B cell (primary cell): ENCODE measurements around the gene ZSWIM2. TPM values are rescaled to one million over a fixed set of nuclear protein-coding genes. Genes with fewer than 3 reads are reported as not detected.

ENCODE experiments used
- ATAC-seq: fragments of 200-7000 bp; cut with Tn5 transposase; one replicate; pipeline ENCODE4 v1.10.0; 2021; ENCODE audit warnings: low read depth, mild to moderate bottlenecking, moderate number of reproducible peaks, moderate library complexity
- CTCF ChIA-PET: fragments of 350-600 bp; sonication (Branson Sonifier 250); formaldehyde crosslinking; loops from one replicate; lab custom pipeline; 2021; ENCODE audit warnings: antibody characterized with exemption, inconsistent platforms; lab: Charles Lee
- POLR2A ChIA-PET: fragments of 350-600 bp; sonication (Branson Sonifier 250); formaldehyde crosslinking; loops from one replicate; lab custom pipeline; 2021; ENCODE audit warnings: antibody characterized with exemption; lab: Charles Lee
- DNase-seq: peaks from one replicate; pipeline ENCODE4 v3.0.0; 2013
- H2AFZ ChIP-seq: 2 replicates; pipeline ENCODE4 v1.6.1; 2012; ENCODE audit warnings: mild to moderate bottlenecking, low read depth, low read length; ENCODE audit not compliant: insufficient read depth, poor library complexity, severe bottlenecking
- H3K27ac ChIP-seq, 2 donors: 1 replicate in 1 of 2; 2 replicates in 1 of 2; pipeline ENCODE4 v1.5.1; 2012 to 2013; ENCODE audit warnings: low read length in 2 of 2, mild to moderate bottlenecking in 2 of 2, moderate library complexity in 1 of 2
- H3K27me3 ChIP-seq, 4 experiments: fragments of 200-600 bp in 1 of 4; sonication (generic) in 1 of 4; replicated peaks in 1 of 4; 1 replicate in 2 of 4; 2 replicates in 2 of 4; pipeline versions ENCODE4 v1.6.1 to v1.7.0; 2013 to 2016; ENCODE audit warnings: low read length in 3 of 4, mild to moderate bottlenecking in 2 of 4, mixed read lengths in 1 of 4, moderate library complexity in 1 of 4; ENCODE audit not compliant: insufficient read depth in 4 of 4, control insufficient read depth in 3 of 4; ENCODE audit errors: control extremely low read depth in 1 of 4
- H3K36me3 ChIP-seq, 2 experiments: replicated peaks in 1 of 2; 1 replicate in 1 of 2; 2 replicates in 1 of 2; pipeline versions ENCODE4 v1.6.1 to v1.7.1; 2013; ENCODE audit warnings: low read length in 1 of 2; ENCODE audit not compliant: insufficient read depth in 2 of 2, control insufficient read depth in 1 of 2; ENCODE audit errors: control extremely low read depth in 1 of 2, extremely low read depth in 1 of 2
- H3K4me1 ChIP-seq, 2 donors: fragments of 200-600 bp in 1 of 2; sonication (generic) in 1 of 2; 1 replicate in 1 of 2; 2 replicates in 1 of 2; pipeline versions ENCODE4 v1.5.1 to v1.6.1; 2013 to 2017; ENCODE audit warnings: low read length in 2 of 2; ENCODE audit not compliant: control insufficient read depth in 2 of 2, insufficient read depth in 2 of 2
- H3K4me2 ChIP-seq: replicated peaks from 2 replicates; pipeline ENCODE3; 2012; ENCODE audit warnings: mild to moderate bottlenecking, low read depth, low read length; ENCODE audit not compliant: poor library complexity, severe bottlenecking
- H3K4me3 ChIP-seq, 5 experiments: fragments of 200-600 bp in 1 of 5; sonication (generic) in 1 of 5; 1 replicate in 3 of 5; 2 replicates in 2 of 5; pipeline versions ENCODE4 v1.5.1 to v1.7.0; 2011 to 2016; ENCODE audit warnings: low read length in 4 of 5, mild to moderate bottlenecking in 4 of 5, low read depth in 2 of 5, control low read depth in 1 of 5, moderate library complexity in 1 of 5; ENCODE audit not compliant: insufficient read depth in 1 of 5; ENCODE audit errors: control extremely low read depth in 1 of 5, extremely low read depth in 1 of 5
- H3K79me2 ChIP-seq: fragments of 200-600 bp; sonication (generic); one replicate; pipeline ENCODE4 v1.6.0; 2016; ENCODE audit warnings: low read length; ENCODE audit not compliant: control insufficient read depth, insufficient read depth
- H3K9ac ChIP-seq: fragments of 200-600 bp; sonication (generic); 2 replicates; pipeline ENCODE4 v1.6.1; 2017; ENCODE audit warnings: mild to moderate bottlenecking, low read length, moderate library complexity
- H3K9me3 ChIP-seq, 3 donors: one replicate each; pipeline versions ENCODE4 v1.6.1 to v1.7.1; 2013; ENCODE audit warnings: low read length in 2 of 3; ENCODE audit not compliant: control insufficient read depth in 2 of 3, insufficient read depth in 1 of 3; ENCODE audit errors: control extremely low read depth in 1 of 3
- H4K20me1 ChIP-seq: 2 replicates; pipeline ENCODE4 v1.6.0; 2012; ENCODE audit warnings: mild to moderate bottlenecking, low read length; ENCODE audit not compliant: insufficient read depth, control insufficient read depth, poor library complexity, severe bottlenecking
- H3K27ac Mint-ChIP-seq: one replicate; pipeline ENCODE4 v1.8.0; 2021; ENCODE audit warnings: mixed read lengths
- H3K27me3 Mint-ChIP-seq: one replicate; pipeline ENCODE4 v1.8.0; 2021; ENCODE audit warnings: mixed read lengths
- H3K4me1 Mint-ChIP-seq: one replicate; pipeline ENCODE4 v1.8.0; 2021; ENCODE audit warnings: mixed read lengths
- H3K4me3 Mint-ChIP-seq: one replicate; pipeline ENCODE4 v1.8.0; 2021; ENCODE audit warnings: mixed read lengths
- H3K9me3 Mint-ChIP-seq: one replicate; pipeline ENCODE4 v1.8.0; 2022; ENCODE audit warnings: mixed read lengths; ENCODE audit not compliant: insufficient read depth
- EZH2 ChIP-seq: IDR thresholded peaks from 2 replicates; pipeline ENCODE4 v1.6.1; 2012; ENCODE audit warnings: borderline replicate concordance, low read depth, mild to moderate bottlenecking, moderate library complexity, low read length; ENCODE audit not compliant: insufficient read depth, poor library complexity, severe bottlenecking
- WGBS: methylation state at CpG from one replicate; pipeline ENCODE4 v1.1.5; 2013; ENCODE audit warnings: missing lambda C conversion rate; ENCODE audit not compliant: insufficient coverage; 5-methylcytosine and 5-hydroxymethylcytosine counted together
- intact Hi-C: fragments of 100-400 bp; cut with micrococcal nuclease; formaldehyde crosslinking; loops from one replicate; pipeline ENCODE4 v1.10.0; 2022
- polyA plus RNA-seq: library from polyadenylated mRNA; depleted of rRNA; stranded (reverse); fragments of >200 nt; gene quantifications from 2 replicates; pipeline ENCODE4 v1.2.3, GENCODE V29; 2012
- total RNA-seq, 2 donors: library from RNA; stranded (reverse); fragments of 120-200 nt in 1 of 2; gene quantifications; 1 replicate in 1 of 2; 2 replicates in 1 of 2; pipeline versions ENCODE4 v1.2.3 to v1.2.4, GENCODE V29; 2013 to 2022
- TF ChIP-seq, protein P1 (sequence below): fragments of 200-600 bp; IDR thresholded peaks from one replicate; pipeline ENCODE4 v1.8.0; 2022; ENCODE audit warnings: antibody characterized with exemption, mild to moderate bottlenecking

ZSWIM2 gene
- total and polyA plus RNA-seq, 2 donors (not counting 1 experiment from before 2014, with no cell fraction given) = not detected

DNA sequence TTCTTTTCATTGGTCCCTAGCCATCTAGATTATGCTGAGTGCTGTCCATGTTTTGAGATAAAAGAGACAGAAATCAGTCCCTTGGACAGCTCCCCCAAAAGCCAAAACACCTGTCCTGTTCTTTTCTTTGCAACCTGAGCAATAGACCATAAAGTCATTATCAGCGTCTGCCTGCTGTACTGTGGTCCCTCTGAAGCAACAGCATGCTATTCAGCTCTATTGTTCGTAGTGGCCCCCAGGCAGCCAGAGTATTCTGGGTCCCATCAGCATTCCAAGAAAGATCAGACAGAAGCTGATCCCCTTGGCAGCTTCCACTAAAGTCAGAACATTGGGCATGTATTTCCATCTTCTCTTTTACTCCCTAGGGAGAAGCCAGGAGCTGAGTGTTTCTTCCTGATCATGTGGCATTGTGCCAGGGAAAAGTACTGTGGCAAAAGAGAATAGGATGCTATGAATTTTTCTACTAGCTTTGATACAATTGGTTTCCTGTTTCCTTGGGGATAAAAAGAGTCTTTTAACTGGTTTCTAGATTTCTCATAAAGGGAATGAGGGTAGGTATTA lies 33.6 kb upstream of the ZSWIM2 start:
- Mint-ChIP-seq H3K9me3 (peaks cover 5% of the 10 kb centered on the region), H3K27ac (no peak overlapping the region), H3K27me3 (no peaks in the 10 kb centered on the region), H3K4me3 (no peak overlapping the region), H3K4me1 (no peaks in the 10 kb centered on the region)
- intact Hi-C loops = no loop called here
- Histone ChIP-seq H3K27ac (no peak overlapping the region), H3K9ac (no peak overlapping the region), H4K20me1 (no peaks in the 10 kb centered on the region), H3K36me3 (no peaks in the 10 kb centered on the region), H3K4me3 (no peak overlapping the region), H3K4me2 (no peak overlapping the region), H3K79me2 (no peaks in the 10 kb centered on the region), H3K4me1 (no peaks in the 10 kb centered on the region), H3K27me3 (no peaks in the 10 kb centered on the region), H3K9me3 (peaks cover 0 to 2% (median 0%) of the 10 kb centered on the region in 3 donors), H2AFZ (no peak overlapping the region)
- ChIA-PET POLR2A (no interaction called here), CTCF (no interaction called here)
- ATAC-seq = no peak
- no peak for TF ChIP-seq EZH2
- TF ChIP-seq, protein P1, sequence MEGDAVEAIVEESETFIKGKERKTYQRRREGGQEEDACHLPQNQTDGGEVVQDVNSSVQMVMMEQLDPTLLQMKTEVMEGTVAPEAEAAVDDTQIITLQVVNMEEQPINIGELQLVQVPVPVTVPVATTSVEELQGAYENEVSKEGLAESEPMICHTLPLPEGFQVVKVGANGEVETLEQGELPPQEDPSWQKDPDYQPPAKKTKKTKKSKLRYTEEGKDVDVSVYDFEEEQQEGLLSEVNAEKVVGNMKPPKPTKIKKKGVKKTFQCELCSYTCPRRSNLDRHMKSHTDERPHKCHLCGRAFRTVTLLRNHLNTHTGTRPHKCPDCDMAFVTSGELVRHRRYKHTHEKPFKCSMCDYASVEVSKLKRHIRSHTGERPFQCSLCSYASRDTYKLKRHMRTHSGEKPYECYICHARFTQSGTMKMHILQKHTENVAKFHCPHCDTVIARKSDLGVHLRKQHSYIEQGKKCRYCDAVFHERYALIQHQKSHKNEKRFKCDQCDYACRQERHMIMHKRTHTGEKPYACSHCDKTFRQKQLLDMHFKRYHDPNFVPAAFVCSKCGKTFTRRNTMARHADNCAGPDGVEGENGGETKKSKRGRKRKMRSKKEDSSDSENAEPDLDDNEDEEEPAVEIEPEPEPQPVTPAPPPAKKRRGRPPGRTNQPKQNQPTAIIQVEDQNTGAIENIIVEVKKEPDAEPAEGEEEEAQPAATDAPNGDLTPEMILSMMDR = no peak
- DNase-seq = no peak
- 83% methylated on average over 2 of the region's 2 CpGs for WGBS

DNA sequence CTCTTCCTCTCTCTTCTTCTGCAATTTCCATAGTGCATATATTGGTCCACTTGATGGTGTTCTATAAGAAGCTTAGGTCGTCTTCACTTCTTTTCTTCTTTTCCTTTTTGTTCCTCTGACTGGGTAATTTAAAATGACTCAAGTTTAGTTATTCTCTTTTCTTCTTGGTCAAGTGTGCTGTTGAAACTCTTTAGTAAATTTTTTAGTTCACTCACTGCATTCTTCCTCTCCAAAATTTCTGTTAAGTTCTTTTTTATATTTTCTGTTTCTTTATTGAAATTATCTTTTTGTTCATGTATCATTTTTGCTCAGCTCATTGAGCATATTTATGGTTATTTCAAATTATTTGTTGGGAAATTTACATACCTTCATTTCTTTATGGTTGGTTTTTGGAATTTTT lies 32.7 kb upstream of the ZSWIM2 start:
- Histone ChIP-seq H3K27me3 (no peaks in the 10 kb centered on the region), H3K9me3 (peaks cover 0 to 2% (median 0%) of the 10 kb centered on the region in 3 donors), H3K4me2 (no peak overlapping the region), H3K27ac (no peak overlapping the region), H3K79me2 (no peaks in the 10 kb centered on the region), H3K4me1 (no peaks in the 10 kb centered on the region), H4K20me1 (no peaks in the 10 kb centered on the region), H3K4me3 (no peak overlapping the region), H3K36me3 (no peaks in the 10 kb centered on the region), H3K9ac (no peak overlapping the region), H2AFZ (no peak overlapping the region)
- ATAC-seq (no peak), DNase-seq (no peak)
- ChIA-PET CTCF (no interaction called here), POLR2A (no interaction called here)
- intact Hi-C loops = no loop called here
- no peak overlapping the region for H3K27ac Mint-ChIP-seq
- no CpG with 5 or more reads among the region's 1 CpG for WGBS
- no peak overlapping the region for H3K4me3 Mint-ChIP-seq
- H3K4me1 Mint-ChIP-seq = no peaks in the 10 kb centered on the region
- H3K9me3 Mint-ChIP-seq = peaks cover 5% of the 10 kb centered on the region
- TF ChIP-seq, protein P1 = no peak
- no peak for TF ChIP-seq EZH2
- H3K27me3 Mint-ChIP-seq = no peaks in the 10 kb centered on the region
